Measurements from ENCODE around the gene RHCG.
"Not testable (repeated sequence)": the region's sequence is repeated elsewhere in the genome, so short reads cannot be mapped to it uniquely, and the experiment has no call there.

The RHCG gene

GRCh38 chr15:89475661-89476060 is 20.7 kb downstream of the RHCG start:
- no peak for DNase-seq

- DNase-seq, result no peak
Measured at GRCh38 chr15:89472785-89473256, 23.6 kb downstream of the RHCG start.

GRCh38 chr15:89469426-89470096 is 26.8 kb downstream of the RHCG start:
- DNase-seq, result no peak

DNA sequence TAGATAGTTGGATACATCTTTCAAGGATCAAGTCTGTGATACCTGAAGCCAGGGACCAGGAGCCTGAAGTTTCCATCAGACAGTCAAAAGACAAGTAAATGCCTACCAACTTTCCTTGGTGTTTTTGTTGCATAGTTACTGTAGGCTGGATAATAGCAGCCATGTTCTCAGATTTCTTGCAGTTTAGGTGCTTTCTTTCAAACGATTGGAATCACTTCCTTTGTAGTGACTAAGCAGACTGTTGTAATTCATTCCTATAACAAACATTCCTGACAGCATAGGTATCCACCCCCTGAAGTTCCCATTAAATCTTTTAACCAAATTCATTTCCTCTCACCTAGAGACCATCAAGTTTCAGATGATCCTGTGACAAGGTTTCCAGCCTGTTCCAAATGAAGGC is 27.6 kb downstream of the RHCG start:
- DNase-seq, result not testable (repeated sequence)

- DNase-seq, result no peak
Measured at GRCh38 chr15:89463113-89463512, 33.3 kb downstream of the RHCG start.

GRCh38 chr15:89462198-89462912 is 34.0 kb downstream of the RHCG start:
- peak; percentile 60 for DNase-seq

GRCh38 chr15:89461386-89461785 is 35.0 kb downstream of the RHCG start:
- DNase-seq, result no peak

DNA sequence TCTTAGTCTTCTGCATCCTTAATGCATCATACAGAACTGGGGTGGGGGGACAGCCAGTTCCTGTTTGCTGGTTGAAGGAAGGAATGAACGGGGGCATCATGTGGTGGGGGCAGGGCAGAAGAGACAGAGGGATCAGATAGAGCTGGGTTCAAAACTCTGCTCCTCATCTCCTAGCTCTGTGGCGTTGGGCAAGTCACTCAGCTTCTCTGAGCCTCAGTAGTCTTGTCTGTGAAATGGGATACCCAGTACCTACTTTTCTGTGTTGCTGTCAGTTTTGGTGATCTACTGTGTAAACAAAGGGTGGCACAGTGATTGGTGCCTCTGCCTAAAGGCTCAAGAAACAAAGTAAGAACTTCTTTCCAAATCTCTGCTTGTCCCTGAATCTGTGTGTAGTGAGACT is 36.3 kb downstream of the RHCG start:
- no peak for DNase-seq

DNA sequence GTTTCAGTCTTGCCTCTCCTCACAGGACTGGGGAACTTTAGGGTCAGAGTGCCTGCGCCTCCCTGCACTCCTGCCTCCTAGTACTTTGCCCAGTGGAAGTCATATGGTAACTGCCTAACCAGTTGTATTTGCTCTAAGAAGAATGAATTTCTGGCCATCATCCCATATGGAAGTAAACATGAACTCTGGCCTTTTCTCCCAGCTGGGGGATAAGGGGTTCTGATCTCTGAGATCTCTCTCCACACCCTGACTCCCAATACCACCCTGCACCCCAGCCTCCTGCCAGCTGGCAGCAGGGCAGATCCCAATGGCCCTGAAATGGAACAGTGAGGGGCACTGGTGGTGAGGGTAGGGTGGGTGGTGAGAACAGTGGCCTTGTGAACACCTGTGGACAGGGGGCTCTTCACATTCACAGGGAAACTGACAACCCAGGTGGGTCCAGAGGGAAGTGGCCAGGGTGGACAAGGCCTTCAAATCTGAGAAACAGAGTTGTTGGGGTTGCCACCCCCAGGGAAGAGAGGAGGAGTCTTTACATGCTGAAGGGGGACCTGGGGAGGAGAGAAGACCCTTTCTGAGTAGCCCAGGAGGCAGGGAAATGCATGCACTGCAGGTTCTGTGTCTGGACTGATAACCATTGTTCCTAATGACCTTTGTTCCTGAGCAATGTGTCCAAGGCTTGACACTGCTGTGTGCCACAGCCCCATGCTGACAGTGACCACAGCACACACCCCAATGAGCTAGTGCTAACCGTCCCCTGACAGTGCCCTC is 36.9 kb downstream of the RHCG start:
- DNase-seq, result no peak

- no peak for DNase-seq
Measured at GRCh38 chr15:89458440-89458839, 37.9 kb downstream of the RHCG start.

DNA sequence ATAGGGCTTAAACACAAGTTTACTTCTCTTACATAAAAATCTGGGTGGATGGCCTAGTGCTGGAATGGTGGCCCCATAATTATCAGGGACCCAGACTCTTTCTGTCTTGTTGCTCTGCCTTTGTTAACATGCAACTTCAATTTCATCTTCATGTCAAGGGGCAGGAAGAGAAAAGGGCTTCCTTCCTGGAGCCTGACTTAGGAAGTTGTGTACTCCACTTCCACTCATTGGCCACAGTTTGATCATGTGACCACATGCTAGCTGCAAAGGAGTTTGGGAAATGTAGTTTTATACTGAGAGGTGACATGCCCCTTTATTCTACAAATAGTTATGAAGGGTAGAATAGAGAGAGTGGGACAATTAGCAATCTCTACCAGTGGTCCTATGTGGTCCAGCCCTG is 39.3 kb downstream of the RHCG start:
- DNase-seq, result no peak

DNA sequence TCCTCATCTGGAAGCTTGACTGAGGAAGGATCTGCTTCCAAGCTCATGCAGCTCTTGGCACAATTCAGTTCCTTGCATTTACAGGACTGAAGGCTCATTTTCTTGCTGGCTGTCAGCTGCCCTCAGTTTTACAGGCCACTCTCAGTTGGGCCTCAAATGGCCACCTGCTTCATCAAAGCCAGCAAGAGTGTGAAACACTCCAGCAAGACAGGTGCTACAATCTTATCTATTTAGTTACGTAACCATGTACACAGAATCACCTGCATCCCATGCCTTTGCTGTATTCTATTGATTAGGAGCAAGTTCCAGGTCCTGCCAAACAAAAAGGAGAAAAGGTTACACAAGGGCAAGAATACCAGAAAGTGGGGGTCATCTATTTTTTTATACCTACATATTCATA is 40.8 kb downstream of the RHCG start:
- DNase-seq, result no peak

DNA sequence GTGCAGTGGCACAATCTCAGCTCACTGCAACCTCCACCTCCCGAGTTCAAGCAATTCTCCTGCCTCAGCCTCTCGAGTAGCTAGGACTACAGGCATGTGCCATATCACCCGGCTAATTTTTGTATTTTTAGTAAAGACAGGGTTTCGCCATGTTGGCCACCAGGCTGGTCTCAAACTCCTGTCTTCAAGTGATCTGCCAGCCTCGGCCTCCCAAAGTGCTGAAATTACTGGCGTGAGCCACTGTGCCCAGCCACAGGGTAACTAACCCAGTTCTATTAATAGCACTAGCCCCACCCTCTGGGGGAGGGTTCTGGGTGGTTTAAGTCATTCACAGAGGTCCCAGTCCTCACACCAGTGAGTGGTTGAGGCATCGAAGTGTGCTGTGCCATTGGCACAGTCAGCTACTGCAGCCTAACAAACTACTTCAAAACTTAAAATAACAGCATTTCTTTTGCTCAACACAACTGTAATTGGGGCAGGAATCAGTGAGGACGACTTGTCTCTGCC is 44.0 kb downstream of the RHCG start:
- DNase-seq, result no peak

DNA sequence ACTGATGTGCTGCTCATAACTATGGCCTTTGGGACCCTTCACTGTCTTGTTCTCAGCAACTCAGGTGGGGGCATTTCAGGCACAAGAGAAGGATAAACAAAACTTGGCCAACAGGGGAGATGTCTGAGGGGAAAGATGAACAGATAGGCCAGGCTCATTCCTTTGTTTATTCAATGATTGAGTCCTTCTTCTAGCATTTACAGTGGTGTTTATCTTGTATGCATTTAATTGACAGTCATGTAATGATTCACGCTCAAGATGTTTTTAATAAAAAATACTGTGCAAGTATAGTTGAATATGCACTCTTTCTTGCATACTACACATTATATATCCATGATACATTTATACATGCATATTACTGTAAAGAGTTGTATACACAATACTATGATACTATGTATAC is 44.5 kb downstream of the RHCG start:
- DNase-seq, result no peak

DNA sequence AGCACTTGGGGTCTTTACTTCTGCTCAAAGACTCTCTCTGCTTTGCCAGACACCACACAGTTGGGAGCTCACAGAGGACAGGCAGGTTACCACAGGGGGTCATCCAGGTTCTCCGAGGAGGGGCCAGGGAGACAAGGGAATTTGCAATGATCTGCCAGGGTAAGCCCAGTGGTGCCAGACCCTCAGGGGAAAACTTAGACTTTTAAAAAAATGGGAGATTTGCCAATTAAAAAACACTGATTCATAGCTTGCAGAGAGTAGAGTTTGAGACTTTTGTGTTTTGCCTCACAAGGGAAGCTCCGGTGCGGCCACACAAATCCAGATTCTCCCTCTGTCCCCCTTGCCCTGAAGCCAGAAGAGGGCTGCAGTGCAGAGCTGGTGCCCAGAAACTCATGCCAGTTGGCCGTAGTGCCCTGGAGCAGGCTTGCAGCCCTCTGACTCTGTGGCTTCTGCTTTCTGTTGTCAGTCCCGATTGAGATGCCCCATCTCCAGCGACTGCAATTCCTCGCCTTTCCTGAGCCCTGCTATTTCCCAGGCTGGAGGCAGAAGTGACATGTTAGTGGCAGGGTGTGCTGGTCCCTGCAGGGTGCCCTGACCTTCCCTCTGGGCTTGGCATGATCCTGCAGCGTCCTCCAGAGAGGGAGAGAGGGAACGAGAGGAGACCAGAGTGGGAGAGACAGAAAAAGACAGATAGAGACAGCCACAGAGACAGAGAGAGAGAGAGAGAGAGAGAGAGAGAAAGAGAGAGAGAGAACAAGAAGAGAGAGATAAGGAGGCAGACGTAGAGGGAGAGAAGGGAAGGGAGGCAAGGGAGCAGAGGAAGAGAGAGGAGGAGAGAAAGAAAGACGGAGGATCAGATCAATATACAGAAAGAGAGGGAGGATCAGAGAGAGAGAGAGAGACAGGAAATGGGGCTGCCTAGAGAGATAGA is 46.0 kb downstream of the RHCG start:
- DNase-seq, result no peak

DNA sequence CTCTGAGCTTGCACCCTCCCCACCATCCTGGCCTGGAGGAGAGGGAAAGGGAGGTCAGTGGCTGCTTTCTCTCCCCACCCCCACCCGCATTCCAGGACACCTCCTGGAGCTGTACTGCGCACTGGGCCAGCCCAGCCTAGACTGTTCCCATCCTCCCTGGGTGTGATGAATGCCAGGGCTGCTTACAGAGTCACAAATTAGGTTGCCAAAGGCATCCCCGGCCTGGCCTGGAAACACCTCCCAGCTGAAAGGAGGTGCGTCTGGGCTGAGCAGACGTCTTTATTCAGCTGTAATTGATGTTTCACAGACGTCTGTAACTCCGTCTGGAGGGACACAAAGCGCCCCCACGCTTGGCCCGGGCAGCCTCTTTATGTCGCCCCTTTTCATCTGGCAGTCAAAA is 47.6 kb downstream of the RHCG start:
- no peak for DNase-seq

GRCh38 chr15:89447676-89448075 is 48.7 kb downstream of the RHCG start:
- DNase-seq, result no peak

- no peak for DNase-seq
Measured at GRCh38 chr15:89446255-89446891, 50.0 kb downstream of the RHCG start.

- no peak for DNase-seq
Measured at GRCh38 chr15:89445518-89445917, 50.9 kb downstream of the RHCG start.

DNA sequence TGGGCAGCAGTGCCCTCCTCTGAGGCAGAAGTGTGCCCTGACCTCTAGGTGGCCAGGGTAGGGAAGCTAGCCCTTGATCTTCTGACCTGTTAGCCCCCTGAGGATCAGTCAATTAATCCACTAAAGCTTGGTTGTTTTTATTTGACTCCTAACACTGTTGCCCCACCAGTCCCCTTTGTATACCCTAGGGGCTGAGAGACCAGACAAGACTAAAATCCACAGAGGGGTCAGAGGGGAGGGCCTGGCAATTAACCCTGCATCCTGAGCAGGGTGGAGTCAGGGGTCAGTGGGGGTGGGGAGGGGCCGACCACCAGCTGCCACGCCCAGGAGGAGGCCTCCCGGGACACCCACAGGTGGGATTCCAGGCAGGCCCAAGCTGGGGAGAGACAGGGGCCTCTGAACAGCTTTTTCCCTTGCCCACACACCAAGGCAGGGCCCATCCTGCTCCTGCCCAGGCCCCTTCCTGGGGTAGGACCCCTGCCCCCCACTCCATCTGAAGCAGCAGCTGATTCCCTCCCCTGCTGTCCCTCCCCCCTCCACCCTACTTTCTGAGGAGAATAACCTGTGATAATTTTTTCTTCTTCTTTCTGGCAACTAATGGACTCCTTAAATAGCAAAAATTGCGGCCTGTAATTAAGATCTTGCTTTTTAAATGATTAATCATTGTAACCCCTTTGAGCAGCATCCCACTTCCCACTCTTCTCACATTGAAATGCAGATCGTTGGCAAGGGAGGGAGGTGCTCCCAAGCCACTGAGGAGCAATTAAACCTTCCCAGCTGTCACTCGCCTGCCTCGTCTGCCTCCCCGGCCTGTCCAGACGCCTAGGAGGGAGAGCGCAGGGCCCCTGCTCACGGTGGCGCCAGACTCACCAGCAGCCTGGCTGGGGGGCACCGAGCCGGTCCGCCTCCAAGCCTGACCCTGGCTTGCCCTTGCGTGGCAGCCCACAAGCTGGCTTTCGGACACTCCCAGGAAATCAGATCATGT is 51.9 kb downstream of the RHCG start:
- no peak for DNase-seq

DNA sequence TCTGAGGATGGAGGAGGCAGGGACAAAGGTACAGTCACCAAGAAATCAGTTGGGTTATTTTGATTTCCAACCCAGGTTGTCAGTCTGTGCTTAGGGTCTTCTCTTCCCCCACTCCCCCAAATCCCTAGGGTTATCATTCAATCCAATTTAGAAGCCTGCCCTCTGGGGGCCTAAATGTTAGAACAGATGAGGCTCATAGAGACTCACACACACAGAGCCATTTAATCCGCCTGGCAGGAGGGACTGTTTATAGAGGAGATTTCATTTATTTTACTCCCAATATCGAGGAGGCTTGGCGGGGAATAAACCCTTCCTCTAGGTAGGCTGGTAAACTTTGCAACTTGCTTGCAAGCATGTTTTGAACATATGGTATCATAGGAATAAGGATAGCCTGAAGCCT is 52.8 kb downstream of the RHCG start:
- no peak for DNase-seq
